Measurements from ENCODE around the gene ERP27. TPM values are rescaled to one million over a fixed set of nuclear protein-coding genes. Genes with fewer than 3 reads are reported as not detected.
A peak's percentile ranks its signal among the peaks of the same experiment; 100 is the strongest.

The ERP27 gene
- total RNA-seq, result 0.19 TPM
- long read RNA-seq, result 0 reads

- DNase-seq (ENCODE audit: missing footprints) (no peak), ATAC-seq (no peak)
- intact Hi-C loops (cut with DNase I), result no loop called here
Measured at GRCh38 chr12:14938301-14938700, at the start of gene ERP27. Gene ERP27, minus strand, starts transcription at chr12:14938537. Its CDS starts 29 bp downstream, at chr12:14938508.

GRCh38 chr12:14988035-14988434 is 49.7 kb upstream of the ERP27 start:
- no peak for DNase-seq (ENCODE audit: missing footprints)
- no peak for ATAC-seq
- intact Hi-C loops (cut with DNase I), result no loop called here

GRCh38 chr12:14986449-14986848 is 48.1 kb upstream of the ERP27 start:
- intact Hi-C loops (cut with DNase I), result no loop called here
- ATAC-seq, result no peak

GRCh38 chr12:14984766-14985285 is 46.5 kb upstream of the ERP27 start:
- no peak for DNase-seq (ENCODE audit: missing footprints)
- no peak for ATAC-seq
- intact Hi-C loops (cut with DNase I), result no loop called here

More at GRCh38 chr12:14986449-14986848, 48.1 kb upstream of the ERP27 start:
- DNase-seq (ENCODE audit: missing footprints), result no peak

- no peak for ATAC-seq
- intact Hi-C loops (cut with DNase I), result no loop called here
- DNase-seq (ENCODE audit: missing footprints), result no peak
Measured at GRCh38 chr12:14984036-14984435, 45.7 kb upstream of the ERP27 start.

- intact Hi-C loops (cut with DNase I), result no loop called here
- no peak for DNase-seq (ENCODE audit: missing footprints)
- no peak for ATAC-seq
Measured at GRCh38 chr12:14982991-14983390, 44.7 kb upstream of the ERP27 start.

GRCh38 chr12:14982562-14982961 is 44.2 kb upstream of the ERP27 start:
- DNase-seq (ENCODE audit: missing footprints) (no peak), ATAC-seq (no peak)
- intact Hi-C loops (cut with DNase I), result no loop called here

GRCh38 chr12:14981049-14981448 is 42.7 kb upstream of the ERP27 start:
- ATAC-seq, result peak; percentile 44
- intact Hi-C loops (cut with DNase I), result no loop called here
- DNase-seq (ENCODE audit: missing footprints), result peak; percentile 70

- intact Hi-C loops (cut with DNase I), result no loop called here
- no peak for ATAC-seq
- no peak for DNase-seq (ENCODE audit: missing footprints)
Measured at GRCh38 chr12:14979468-14979867, 41.1 kb upstream of the ERP27 start.

GRCh38 chr12:14976658-14977057 is 38.3 kb upstream of the ERP27 start:
- DNase-seq (ENCODE audit: missing footprints) (no peak), ATAC-seq (no peak)
- intact Hi-C loops (cut with DNase I), result no loop called here

GRCh38 chr12:14975457-14975856 is 37.1 kb upstream of the ERP27 start:
- ATAC-seq (no peak), DNase-seq (ENCODE audit: missing footprints) (no peak)
- intact Hi-C loops (cut with DNase I), result no loop called here

- ATAC-seq, result no peak
- no peak for DNase-seq (ENCODE audit: missing footprints)
- intact Hi-C loops (cut with DNase I), result no loop called here
Measured at GRCh38 chr12:14974633-14975032, 36.3 kb upstream of the ERP27 start.

GRCh38 chr12:14972816-14973215 is 34.5 kb upstream of the ERP27 start, which contains the start of gene PDE6H:
Gene PDE6H, plus strand, starts transcription at chr12:14973042. Its CDS starts 4,971 bp downstream, at chr12:14978013.
- intact Hi-C loops (cut with DNase I), result no loop called here
- ATAC-seq (no peak), DNase-seq (ENCODE audit: missing footprints) (no peak)

- ATAC-seq (no peak), DNase-seq (ENCODE audit: missing footprints) (no peak)
- intact Hi-C loops (cut with DNase I), result no loop called here
Measured at GRCh38 chr12:14970473-14970872, 32.1 kb upstream of the ERP27 start.

GRCh38 chr12:14968478-14968877 is 30.1 kb upstream of the ERP27 start:
- intact Hi-C loops (cut with DNase I), result loop anchor here (10.0 kb wide), 1 partner anchor 124 kb away; the partner anchor contains the start of gene ART4
- no peak for ATAC-seq

GRCh38 chr12:14965221-14965620 is 26.9 kb upstream of the ERP27 start:
- DNase-seq (ENCODE audit: missing footprints), result no peak
- ATAC-seq, result no peak
- intact Hi-C loops (cut with DNase I), result loop anchor here (10.0 kb wide), 1 partner anchor 120 kb away; the partner anchor contains the start of gene ART4

More at GRCh38 chr12:14968478-14968877, 30.1 kb upstream of the ERP27 start:
- no peak for DNase-seq (ENCODE audit: missing footprints)

- intact Hi-C loops (cut with DNase I), result loop anchor here (5.0 to 10.0 kb wide), 2 partner anchors 57 to 120 kb away; partner anchors contain the start of gene ART4
- ATAC-seq (no peak), DNase-seq (ENCODE audit: missing footprints) (no peak)
Measured at GRCh38 chr12:14964406-14964805, 26.1 kb upstream of the ERP27 start.

- DNase-seq (ENCODE audit: missing footprints) (no peak), ATAC-seq (no peak)
- intact Hi-C loops (cut with DNase I), result loop anchor here (5.0 to 10.0 kb wide), 2 partner anchors 56 to 119 kb away; partner anchors contain the start of gene ART4
Measured at GRCh38 chr12:14963520-14963919, 25.2 kb upstream of the ERP27 start.

GRCh38 chr12:14962797-14963196 is 24.5 kb upstream of the ERP27 start:
- no peak for DNase-seq (ENCODE audit: missing footprints)
- no peak for ATAC-seq
- intact Hi-C loops (cut with DNase I), result loop anchor here (5.0 to 10.0 kb wide), 2 partner anchors 55 to 118 kb away; partner anchors contain the start of gene ART4

- intact Hi-C loops (cut with DNase I), result loop anchor here (5.0 to 10.0 kb wide), 2 partner anchors 55 to 117 kb away; partner anchors contain the start of gene ART4
- ATAC-seq (no peak), DNase-seq (ENCODE audit: missing footprints) (no peak)
Measured at GRCh38 chr12:14962153-14962539, 23.8 kb upstream of the ERP27 start.
